Activated CD4-positive, CD25-positive, alpha-beta regulatory T cell treated with anti-CD3 and anti-CD28 coated beads, Interleukin-2, amount 50 U/mL, for 24 hours (primary cell): ENCODE data around the gene ERVK3-1.
"Not testable (repeated sequence)": the region's sequence is repeated elsewhere in the genome, so short reads cannot be mapped to it uniquely, and the experiment has no call there.

Experiments
- ATAC-seq, 2 donors: fragments of 150-1000 bp; cut with Tn5 transposase; one replicate each; pipeline ENCODE4 v1.10.0; 2021; ENCODE audit warnings: mild to moderate bottlenecking in 1 of 2, moderate library complexity in 1 of 2

The ERVK3-1 gene, protein sequence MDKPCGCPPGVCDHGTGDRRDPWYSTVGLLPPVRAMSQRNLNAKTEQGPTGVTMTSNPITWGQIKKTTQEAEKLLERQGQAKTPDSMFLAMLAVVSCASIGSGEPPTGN

DNA sequence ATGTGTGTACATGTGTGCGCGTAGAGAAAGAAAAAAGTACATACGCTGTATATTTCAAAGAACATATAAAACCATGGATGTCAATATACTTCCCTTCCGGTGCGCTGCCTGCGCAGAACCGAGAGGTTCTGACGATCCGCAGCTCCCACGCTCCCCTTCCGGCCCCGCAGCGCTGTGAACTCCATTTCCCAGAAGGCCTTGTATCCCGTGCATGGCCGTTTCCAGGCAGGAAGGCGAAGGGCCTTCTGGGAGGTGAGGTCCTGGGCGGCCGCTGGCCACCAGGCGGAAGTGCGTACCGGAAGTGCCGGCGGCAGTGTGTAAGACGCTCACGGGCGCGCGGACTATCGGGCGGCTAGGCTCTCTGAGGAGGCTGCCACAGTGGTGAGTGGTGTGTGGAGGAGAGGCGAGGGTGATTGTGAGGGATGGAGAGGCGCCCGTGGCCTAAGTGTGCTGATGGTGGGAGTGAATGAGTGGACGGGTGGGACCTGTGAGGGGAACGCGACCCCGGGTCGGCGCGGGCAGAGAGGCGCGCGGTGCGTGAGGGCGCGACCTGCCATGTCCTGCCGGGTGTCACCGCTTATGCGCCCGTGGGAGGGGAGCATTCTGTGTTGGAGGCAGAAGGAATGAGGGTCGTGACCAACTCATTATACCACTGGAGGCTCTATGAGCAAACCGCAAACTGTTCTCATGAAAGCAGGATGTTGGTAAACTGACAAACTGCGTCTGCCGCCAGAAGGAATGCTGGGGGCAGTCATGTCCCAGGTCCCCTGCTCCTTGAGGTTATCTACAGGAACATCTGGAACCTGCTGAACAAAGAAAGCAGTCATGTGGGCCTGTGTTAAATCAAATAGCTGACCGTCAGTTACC, at the start of gene ERVK3-1:
Gene ERVK3-1 (plus strand): TSS at position 313 of the 867 bp plus-strand sequence. CDS start 6,792 bp downstream, outside the sequence.
- peak; percentile 98 to 99 for ATAC-seq

DNA sequence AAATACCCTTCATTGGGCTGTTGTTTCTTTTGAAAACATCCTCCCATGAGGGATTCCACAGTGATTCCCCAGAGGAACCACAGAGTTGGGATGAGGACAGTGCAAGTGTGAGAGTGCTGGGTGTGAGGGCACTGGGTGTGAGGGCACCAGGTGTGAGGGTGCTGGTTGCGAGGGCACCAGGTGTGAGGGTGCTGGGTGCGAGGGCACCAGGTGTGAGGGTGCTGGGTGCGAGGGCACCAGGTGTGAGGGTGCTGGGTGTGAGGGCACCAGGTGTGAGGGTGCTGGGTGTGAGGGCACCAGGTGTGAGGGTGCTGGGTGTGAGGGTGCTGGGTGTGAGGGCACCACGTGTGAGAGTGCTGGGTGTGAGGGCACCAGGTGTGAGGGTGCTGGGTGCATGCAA, 46.9 kb upstream of the ERVK3-1 start:
- not testable (repeated sequence) for ATAC-seq

DNA sequence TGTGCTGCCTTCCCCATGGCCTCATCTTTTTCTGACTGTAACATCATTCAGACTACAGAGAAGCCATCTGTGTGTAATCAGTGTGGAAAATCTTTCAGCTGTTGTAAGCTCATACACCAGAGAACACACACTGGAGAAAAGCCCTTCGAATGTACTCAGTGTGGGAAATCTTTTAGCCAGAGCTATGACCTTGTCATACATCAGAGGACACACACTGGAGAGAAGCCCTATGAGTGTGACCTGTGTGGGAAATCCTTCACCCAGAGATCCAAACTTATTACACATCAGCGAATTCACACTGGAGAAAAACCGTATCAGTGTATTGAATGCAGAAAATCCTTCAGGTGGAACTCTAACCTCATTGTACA, 43.6 kb upstream of the ERVK3-1 start:
- no peak for ATAC-seq

DNA sequence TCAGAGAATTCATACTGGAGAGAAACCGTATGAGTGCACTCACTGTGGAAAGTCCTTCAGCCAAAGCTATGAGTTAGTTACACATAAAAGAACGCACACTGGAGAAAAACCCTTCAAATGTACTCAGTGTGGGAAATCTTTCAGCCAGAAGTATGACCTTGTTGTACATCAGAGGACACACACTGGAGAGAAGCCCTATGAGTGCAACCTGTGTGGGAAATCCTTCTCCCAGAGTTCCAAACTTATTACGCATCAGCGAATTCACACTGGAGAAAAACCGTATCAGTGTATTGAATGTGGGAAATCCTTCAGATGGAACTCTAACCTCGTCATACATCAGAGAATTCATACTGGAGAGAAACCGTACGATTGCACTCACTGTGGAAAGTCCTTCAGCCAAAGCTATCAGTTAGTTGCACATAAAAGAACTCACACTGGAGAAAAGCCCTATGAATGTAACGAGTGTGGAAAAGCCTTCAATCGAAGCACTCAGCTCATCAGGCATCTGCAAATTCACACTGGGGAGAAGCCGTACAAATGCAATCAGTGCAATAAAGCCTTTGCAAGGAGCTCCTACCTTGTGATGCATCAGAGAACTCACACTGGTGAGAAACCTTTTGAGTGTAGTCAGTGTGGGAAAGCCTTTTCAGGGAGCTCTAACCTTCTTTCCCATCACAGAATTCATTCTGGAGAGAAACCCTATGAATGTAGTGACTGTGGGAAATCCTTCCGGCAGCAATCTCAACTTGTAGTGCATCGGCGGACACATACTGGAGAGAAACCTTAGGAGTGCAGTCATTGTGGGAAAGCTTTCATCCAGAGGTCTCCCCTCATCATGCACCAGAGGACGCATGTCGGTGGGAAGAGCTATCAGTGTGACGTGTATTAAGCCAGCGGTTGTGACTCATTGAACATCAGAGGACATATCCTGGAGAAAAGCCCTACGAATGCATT, 42.9 kb upstream of the ERVK3-1 start:
- no peak for ATAC-seq

DNA sequence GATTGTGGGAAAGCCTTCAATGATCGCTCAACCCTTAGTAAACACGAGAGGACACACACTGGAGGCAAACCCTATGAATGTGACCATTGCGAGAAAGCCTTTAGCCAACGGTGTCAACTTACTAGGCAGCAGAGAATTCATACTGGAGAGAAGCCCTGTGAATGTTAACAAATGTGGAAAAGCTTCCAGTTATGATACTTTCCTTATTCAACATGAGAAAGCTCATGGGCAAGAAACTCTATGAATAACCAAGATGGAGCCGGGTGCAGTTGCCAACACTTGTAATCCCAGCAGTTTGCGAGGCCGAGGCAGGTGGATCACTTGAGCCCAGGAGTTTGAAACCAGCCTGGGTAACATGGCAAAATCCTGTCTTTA, 42.3 kb upstream of the ERVK3-1 start:
- ATAC-seq = no peak

DNA sequence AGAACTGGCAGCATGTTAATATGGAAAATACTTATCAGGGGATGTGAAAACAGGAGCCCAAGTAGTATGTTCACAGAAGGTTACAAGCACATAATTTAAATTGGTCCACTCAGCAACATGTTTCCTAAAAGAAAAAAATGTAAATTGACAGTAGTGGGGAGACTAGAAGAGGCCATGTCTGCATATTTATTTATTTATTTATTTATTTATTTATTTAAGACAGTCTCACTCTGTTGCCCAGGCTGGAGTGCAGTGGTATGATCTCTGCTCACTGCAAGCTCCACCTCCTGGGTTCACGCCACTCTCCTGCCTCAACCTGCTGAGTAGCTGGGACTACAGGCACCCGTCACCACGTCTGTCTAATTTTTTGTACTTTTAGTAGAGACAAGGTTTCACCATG, 40.1 kb upstream of the ERVK3-1 start:
- no peak for ATAC-seq

DNA sequence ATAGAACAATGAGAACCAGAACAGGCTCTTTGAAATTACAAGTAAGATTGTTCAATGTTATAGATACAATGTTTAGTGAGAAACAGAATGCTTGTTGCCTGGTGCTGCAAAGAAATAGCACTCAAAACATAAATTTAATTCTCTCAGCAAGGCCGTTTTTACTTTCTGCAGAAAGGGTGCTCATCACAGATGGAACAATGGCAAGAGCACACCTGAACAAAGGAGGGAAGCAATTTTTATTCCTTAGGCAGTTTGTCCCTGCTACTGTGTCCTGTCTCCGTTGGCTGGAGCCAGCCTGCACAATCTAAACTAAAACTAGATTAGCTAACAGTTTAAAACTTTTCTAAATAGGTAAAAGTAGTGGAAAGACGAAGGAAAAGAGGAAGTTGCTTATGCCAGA, 36.8 kb upstream of the ERVK3-1 start:
- ATAC-seq = no peak

DNA sequence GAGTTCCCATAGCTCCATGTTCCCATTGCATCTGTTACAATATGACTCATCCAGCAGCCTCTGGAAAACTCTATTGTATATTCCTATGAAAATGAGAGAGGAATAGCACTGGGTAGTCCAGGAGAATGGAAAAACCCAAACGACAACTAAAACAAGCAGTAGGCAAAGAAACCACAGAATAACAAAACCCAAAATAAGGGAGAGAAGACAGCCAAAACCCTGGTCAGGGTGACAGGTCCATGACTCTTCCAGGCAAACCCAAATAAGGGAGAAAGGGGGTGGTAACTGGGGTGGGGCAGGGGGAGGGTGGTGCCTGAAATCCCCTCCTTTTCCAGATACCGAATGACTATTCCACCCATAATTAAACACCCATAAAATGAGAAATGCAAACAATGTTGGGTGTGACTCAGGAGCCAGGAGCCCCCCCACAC, 30.4 kb upstream of the ERVK3-1 start:
- ATAC-seq = no peak

DNA sequence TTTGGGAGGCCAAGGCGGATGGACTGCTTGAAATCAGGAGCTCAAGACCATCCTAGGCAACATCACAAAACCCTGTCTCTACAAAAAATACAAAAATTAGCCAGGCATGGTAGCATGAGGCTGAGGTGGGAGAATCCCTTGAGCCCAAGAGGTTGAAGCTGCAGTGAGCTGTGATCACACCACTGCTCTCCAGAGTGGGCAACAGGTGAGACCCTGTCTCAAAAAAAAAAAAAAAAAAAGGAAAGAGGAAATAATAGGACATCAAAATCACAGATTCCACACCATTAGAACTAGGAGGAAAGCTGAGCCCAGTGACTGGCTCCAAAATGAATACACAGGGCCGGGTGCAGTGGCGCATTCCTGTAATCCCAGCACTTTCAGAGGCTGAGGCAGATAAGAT, 29.6 kb upstream of the ERVK3-1 start:
- ATAC-seq = no peak

DNA sequence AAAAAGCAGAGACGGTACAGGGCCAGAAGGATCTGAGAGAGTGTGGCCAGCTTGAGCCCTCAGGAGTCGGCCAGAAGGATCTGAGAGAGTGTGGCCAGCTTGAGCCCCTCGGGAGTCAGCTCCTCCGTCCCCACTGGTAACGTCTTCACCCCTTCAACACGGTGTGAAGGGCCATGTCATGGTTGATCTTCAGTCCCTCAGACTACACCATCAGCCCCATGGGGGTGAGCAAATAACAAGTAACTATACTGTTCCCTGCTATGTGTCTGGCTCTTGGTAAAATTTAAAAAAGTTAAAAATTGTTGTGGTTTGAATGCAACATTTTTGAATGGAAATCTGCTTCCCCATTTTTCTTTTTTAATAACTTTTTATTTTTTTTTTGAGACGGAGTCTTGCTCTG, 28.0 kb upstream of the ERVK3-1 start:
- no peak for ATAC-seq

DNA sequence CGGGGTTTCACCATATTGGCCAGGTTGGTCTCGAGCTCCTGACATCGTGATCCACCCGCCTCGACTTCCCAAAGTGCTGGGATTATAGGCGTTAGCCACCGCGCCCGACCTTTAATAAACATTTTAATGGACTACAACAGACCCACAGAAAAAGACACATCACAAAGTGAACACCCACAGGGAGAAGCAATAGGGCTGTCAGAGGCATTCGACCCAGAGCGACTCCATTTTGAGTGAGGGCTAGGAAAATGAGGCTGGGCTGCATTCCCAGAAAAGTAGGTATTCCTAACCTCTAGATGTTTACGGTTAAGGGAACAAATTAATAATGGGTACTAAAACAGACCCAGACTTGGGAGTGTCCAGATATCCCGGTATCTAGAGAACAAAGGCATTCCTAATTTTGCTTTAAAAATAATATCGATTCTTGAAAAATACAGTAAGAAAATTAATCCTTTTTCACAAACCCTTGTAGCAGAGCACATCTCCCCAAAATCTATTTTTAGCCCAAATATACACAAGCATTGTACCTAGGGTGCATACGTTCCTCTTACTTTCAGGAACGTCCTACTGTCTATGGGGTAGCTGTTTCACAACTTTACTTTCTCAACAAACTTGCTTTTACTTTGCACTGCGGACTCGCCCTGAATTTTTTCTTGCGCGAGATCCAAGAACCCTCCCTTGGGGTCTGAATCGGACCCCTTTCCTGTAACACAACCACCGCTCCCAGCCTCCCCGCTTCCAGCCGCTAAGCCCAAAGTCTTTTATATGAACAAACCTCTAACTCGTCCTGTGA, 27.2 kb upstream of the ERVK3-1 start:
- peak in 1 of 2 donors; percentile 0 for ATAC-seq

DNA sequence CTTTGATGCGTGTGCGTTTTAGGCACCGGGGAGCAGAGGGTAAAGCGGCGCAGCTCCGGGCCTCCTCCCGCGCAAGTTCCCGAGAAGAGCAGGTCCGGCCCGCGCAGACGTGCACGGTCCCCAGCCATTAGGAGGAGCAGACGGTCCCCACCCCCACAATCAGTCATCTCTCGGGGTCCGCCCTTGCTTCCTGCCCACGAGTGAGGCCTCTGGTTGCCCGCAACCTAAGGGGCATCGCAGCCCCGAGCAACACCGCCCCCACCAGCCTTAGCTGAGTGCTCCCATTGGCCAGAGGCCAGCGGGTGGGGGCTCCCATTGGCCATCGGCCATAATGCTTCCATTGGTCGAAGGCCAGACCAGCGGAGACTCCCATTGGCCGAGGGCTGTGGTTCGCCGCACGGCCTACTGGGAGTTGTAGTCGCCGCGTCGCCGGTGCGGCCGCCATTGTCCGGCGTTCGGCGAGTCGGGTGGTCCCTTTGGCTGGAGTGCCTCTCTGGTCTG, 26.6 kb upstream of the ERVK3-1 start, which contains the start of gene ZNF8:
Gene ZNF8 (plus strand): TSS at position 415 of the 501 bp plus-strand sequence. CDS start 127 bp downstream, outside the sequence.
- ATAC-seq = peak; percentile 97 to 98

DNA sequence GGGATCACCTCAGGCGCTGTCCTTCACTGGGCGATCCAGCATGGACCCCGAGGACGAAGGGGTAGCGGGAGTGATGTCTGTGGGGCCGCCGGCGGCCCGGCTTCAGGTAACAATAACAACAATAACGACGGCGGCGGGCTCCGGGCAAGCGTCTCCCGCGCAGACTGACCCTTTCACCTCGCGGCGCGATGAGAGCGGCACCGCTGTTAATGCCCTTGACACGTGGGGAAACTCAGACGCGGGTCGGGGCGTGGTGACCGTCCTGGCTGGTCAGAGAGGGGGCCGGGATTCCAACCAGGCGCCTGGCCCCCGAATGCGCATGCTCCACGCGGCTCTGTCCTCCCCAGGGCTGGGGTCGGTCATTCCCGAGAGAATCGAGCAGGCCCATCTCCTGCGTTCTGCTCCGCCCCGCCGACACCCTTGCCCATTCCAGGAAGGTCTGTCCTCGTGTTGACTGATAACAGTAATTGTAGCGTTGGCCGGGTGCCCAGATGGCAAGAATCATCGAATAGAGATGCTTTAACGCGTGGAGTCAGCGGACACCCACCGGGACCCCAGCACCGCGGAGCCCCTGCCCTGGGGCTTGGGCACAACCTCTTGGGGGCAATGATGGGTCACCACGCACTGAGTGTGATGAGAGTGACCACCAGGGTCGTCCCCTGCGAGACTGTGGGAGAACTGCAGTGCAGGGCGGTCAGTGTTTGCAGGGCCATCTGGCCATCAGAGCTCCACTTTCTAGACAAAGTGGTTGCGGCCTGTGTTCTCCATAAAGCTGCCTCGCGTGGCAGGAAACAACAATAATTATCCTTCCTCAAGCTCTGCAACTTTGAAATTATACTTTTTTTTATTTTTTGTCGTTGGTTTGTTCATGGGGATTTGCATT, 25.9 kb upstream of the ERVK3-1 start:
- ATAC-seq = no peak

DNA sequence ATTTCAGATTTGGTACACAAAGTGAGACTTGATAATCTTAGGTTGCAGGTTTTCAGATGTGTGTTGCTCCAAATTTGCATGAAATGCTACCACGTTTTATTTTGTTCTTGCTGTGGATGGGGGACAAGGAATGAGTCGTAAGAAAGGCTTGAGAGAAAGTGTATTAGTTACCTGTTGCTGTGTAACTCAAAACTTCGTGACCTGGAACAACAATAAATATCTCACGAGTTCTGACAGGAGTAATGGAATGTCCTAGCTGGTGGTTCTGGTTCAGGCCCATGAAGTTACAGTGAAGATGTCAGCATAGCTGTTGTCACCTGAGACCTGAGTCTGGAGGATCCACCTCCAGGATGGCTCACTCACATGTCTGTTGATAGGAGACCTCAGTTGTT, 25.3 kb upstream of the ERVK3-1 start:
- ATAC-seq = no peak

DNA sequence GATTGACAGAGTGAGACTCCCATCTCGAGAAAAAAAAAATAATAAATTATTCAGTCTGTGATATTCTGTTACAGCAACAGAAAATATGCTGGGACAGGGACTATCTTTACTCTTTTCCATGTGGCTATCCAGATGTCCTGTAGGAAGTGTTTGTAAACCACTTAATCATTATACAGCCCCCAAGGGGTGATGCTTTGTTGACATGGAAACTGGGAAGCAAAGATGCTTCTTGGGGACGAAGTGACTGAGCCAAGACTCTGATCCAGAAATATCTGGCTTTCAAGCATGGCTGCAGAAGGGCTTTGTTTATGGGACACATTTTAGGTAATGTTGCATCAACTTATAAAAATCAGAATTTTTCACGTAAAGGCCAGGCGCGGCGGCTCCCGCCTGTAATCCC, 21.0 kb upstream of the ERVK3-1 start:
- ATAC-seq = no peak

DNA sequence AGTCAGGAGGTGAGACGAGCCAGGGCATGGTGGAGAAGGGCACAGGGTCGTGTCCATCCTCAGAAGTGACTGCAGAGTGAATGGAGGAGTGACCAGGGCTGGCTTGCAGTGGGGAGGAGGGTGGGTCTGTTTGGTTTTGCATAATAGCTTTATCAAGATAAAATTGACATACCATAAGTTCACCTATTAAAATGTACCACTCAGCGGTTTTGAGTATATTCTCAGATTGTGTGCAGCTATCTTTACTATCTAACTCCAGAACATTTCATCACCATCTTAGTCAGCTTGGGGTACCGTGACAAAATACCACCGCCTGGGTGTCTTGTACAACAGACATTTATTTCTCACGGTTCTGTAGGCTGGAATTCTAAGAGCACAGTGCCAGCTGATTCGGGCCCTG, 13.2 kb upstream of the ERVK3-1 start:
- ATAC-seq = no peak

DNA sequence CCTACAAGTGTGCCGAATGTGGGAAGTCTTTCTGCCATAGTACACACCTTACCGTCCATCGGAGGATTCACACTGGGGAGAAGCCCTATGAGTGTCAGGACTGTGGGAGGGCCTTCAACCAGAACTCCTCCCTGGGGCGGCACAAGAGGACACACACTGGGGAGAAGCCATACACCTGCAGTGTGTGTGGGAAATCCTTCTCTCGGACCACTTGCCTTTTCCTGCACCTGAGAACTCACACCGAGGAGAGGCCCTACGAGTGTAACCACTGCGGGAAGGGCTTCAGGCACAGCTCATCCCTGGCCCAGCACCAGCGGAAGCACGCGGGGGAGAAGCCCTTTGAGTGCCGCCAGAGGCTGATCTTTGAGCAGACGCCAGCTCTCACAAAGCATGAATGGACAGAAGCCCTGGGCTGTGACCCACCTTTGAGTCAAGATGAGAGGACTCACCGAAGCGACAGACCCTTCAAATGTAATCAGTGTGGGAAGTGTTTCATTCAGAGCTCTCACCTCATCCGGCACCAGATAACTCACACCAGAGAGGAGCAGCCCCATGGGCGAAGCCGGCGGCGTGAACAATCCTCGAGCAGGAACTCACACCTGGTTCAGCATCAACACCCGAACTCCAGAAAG, 10.3 kb upstream of the ERVK3-1 start:
- no peak for ATAC-seq

DNA sequence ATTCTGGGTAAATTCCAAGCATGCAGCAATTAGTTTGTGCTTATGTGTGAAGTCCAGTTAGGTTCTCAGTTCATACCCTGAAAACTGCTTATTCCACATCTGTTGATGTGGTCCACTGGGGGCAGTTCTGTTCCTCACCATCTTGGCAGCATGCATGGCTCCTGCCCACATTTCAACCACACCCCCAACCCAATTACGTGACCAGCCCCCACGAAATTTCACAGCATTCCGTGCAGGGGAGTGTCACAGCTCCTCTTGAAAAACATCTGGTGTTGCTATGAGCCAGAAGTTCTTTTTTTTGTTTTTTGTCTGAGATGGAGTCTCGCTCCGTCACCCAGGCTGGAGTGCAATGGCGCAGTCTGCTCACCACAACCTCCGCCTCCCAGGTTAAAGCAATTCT, 9.1 kb upstream of the ERVK3-1 start:
- no peak for ATAC-seq

DNA sequence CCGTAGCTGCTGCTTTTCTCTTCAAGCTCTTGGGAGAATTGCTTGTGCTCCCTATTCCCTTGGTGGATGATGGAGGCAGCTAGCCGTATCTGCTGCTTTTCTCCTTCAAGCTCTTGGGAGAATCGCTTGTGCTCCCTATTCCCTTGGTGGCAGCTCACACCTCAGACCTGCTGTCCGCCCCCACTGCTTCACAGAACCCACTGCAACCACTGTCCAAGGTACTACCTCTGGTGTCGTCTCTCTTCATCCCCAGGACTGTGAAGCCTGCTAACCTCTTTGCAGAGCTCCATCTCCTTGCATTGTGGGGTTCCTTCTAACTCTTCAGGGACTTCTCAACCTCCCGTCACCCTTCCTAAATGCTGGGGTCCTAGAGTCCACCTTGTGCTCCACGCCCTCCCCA, 4.6 kb upstream of the ERVK3-1 start:
- ATAC-seq = no peak

DNA sequence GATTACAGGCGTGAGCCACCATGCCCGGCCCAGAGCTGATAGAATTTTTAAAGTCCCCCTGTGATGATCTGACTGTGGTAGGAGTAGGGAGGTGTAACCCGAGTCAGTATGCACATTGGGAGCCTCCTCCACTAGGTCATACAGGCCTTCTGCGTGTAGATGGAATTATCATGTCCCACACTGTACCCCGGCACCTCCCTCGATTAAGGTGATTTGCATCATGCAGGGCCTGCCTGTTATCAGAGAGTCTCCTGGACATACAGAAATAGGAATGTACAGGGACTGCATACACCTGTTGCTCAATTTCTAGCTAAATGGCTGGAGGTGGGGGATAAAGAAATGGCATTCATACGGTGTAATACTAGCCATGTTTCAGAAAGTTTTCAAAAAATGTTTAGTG, 922 bp upstream of the ERVK3-1 start:
- ATAC-seq = no peak

DNA sequence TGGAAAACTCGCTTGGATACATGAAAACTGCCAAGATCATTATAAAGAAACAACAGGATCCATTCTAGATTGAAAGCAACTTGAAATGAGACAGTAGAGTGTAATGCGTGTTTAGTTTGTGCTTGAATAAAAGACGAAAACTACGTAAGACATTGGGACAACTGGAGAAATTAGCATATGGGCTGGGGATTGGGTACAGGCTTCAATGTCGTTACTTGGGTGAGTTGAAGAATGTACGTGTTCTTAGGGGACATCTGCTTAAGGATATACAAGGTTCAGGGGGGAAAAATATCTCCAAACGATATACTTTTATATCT, 471 bp upstream of the ERVK3-1 start:
- ATAC-seq = no peak
